Measurements from ENCODE around the gene MINPP1. TPM values are rescaled to one million over a fixed set of nuclear protein-coding genes. Genes with fewer than 3 reads are reported as not detected.

MINPP1 gene
- total RNA-seq, 1 donor from 2014 or later, result 24.7 TPM

DNA sequence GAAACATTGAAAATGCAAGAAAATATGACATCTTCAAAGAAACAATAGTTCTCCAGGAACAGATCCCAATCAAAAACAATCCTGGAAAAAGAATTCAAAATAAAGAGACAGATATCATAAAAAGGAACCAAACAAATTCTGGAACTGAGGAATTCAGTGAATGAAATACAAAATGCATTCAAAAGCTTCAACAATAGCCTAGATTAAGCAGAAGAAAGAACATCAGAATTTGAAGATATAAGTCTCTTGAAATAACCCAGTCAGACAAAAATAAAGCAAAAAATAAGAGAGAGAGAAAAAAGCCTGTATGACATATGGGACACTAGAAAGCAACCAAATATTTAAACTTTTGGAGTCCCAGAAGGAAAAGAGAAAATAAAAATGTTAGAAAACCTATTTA lies 60.3 kb downstream of the MINPP1 start:
- no peak overlapping the region for H3K27ac Mint-ChIP-seq (ENCODE audit: unreplicated experiment)
- H3K79me2 ChIP-seq (ENCODE audit: insufficient read depth, low read length), result no peaks in the 10 kb centered on the region
- DNase-seq (ENCODE audit: low read depth) (no peak), FAIRE-seq (no peak)
- H3K4me3 Mint-ChIP-seq (ENCODE audit: unreplicated experiment), result no peak overlapping the region
- H3K36me3 ChIP-seq (ENCODE audit: insufficient read depth, low read length), result no peaks in the 10 kb centered on the region
- H3K9me3 ChIP-seq (ENCODE audit: insufficient read depth, low read depth, low read length), result peaks cover 8% of the 10 kb centered on the region
- H3K4me1 Mint-ChIP-seq (ENCODE audit: low read depth, unreplicated experiment), result no peaks in the 10 kb centered on the region
- H3K9me3 Mint-ChIP-seq (ENCODE audit: unreplicated experiment), result peaks cover 23% of the 10 kb centered on the region
- H3K4me3 ChIP-seq (ENCODE audit: insufficient read depth, low read depth, low read length), result no peak overlapping the region
- no peaks in the 10 kb centered on the region for H4K20me1 ChIP-seq (ENCODE audit: insufficient read depth, low read length)
- no peak overlapping the region for H3K9ac ChIP-seq (ENCODE audit: low read length)
- no peak overlapping the region for H3K27ac ChIP-seq (ENCODE audit: low read depth, low read length)
- no peaks in the 10 kb centered on the region for H3K4me1 ChIP-seq (ENCODE audit: insufficient read depth, low read length)
- no peaks in the 10 kb centered on the region for H3K27me3 ChIP-seq (ENCODE audit: insufficient read depth, low read length)
- H3K4me2 ChIP-seq (ENCODE audit: low read length), result no peak overlapping the region
- H2AFZ ChIP-seq (ENCODE audit: low read depth, low read length), result no peak overlapping the region
- no peaks in the 10 kb centered on the region for H3K27me3 Mint-ChIP-seq (ENCODE audit: low read depth, unreplicated experiment)
- TF ChIP-seq, protein P1, sequence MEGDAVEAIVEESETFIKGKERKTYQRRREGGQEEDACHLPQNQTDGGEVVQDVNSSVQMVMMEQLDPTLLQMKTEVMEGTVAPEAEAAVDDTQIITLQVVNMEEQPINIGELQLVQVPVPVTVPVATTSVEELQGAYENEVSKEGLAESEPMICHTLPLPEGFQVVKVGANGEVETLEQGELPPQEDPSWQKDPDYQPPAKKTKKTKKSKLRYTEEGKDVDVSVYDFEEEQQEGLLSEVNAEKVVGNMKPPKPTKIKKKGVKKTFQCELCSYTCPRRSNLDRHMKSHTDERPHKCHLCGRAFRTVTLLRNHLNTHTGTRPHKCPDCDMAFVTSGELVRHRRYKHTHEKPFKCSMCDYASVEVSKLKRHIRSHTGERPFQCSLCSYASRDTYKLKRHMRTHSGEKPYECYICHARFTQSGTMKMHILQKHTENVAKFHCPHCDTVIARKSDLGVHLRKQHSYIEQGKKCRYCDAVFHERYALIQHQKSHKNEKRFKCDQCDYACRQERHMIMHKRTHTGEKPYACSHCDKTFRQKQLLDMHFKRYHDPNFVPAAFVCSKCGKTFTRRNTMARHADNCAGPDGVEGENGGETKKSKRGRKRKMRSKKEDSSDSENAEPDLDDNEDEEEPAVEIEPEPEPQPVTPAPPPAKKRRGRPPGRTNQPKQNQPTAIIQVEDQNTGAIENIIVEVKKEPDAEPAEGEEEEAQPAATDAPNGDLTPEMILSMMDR (IDR thresholded peaks at IDR 0.05; ENCODE audit: insufficient read depth, low read depth, low read length), result no peak
- TF ChIP-seq EZH2 (IDR thresholded peaks at IDR 0.05; ENCODE audit: insufficient read depth, low read length), result no peak
- H3K36me3 Mint-ChIP-seq (ENCODE audit: low read depth, unreplicated experiment), result peaks cover 10% of the 10 kb centered on the region

DNA sequence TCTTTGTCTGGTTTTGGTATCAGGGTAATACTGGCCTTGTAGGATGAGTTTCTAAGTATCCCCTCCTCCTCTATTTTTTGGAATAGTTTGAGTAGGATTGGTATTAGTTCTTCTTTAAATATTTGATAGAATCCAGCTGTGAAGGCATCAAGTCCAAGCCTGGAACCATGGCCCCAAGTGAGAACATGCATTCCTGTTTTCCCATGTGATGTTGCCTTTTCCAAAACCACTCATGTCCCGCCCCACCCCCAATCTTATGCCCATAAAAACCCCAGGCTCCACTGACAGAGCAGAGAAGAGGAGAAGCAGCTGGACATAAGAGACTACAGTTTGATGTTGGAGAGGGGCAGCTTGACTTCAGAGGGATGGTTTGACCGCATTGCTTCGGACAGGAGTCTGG lies 71.2 kb downstream of the MINPP1 start:
- Histone ChIP-seq H3K27me3 (ENCODE audit: insufficient read depth, low read length) (no peaks in the 10 kb centered on the region), H3K4me2 (ENCODE audit: low read length) (no peak overlapping the region), H3K36me3 (ENCODE audit: insufficient read depth, low read length) (no peaks in the 10 kb centered on the region), H3K4me1 (ENCODE audit: insufficient read depth, low read length) (no peaks in the 10 kb centered on the region), H3K9ac (ENCODE audit: low read length) (no peak overlapping the region), H4K20me1 (ENCODE audit: insufficient read depth, low read length) (no peaks in the 10 kb centered on the region), H3K79me2 (ENCODE audit: insufficient read depth, low read length) (no peaks in the 10 kb centered on the region), H3K4me3 (ENCODE audit: insufficient read depth, low read depth, low read length) (no peak overlapping the region), H2AFZ (ENCODE audit: low read depth, low read length) (no peak overlapping the region), H3K9me3 (ENCODE audit: insufficient read depth, low read depth, low read length) (no peaks in the 10 kb centered on the region), H3K27ac (ENCODE audit: low read depth, low read length) (no peak overlapping the region)
- peaks cover 5% of the 10 kb centered on the region for H3K9me3 Mint-ChIP-seq (ENCODE audit: unreplicated experiment)
- DNase-seq (ENCODE audit: low read depth) (no peak), FAIRE-seq (no peak)
- H3K27ac Mint-ChIP-seq (ENCODE audit: unreplicated experiment), result no peak overlapping the region
- peaks cover 2% of the 10 kb centered on the region for H3K4me1 Mint-ChIP-seq (ENCODE audit: low read depth, unreplicated experiment)
- H3K4me3 Mint-ChIP-seq (ENCODE audit: unreplicated experiment), result no peak overlapping the region
- TF ChIP-seq, protein P1 (IDR thresholded peaks at IDR 0.05; ENCODE audit: insufficient read depth, low read depth, low read length), result no peak
- TF ChIP-seq EZH2 (IDR thresholded peaks at IDR 0.05; ENCODE audit: insufficient read depth, low read length), result no peak
- peaks cover 6% of the 10 kb centered on the region for H3K27me3 Mint-ChIP-seq (ENCODE audit: low read depth, unreplicated experiment)
- no peaks in the 10 kb centered on the region for H3K36me3 Mint-ChIP-seq (ENCODE audit: low read depth, unreplicated experiment)

DNA sequence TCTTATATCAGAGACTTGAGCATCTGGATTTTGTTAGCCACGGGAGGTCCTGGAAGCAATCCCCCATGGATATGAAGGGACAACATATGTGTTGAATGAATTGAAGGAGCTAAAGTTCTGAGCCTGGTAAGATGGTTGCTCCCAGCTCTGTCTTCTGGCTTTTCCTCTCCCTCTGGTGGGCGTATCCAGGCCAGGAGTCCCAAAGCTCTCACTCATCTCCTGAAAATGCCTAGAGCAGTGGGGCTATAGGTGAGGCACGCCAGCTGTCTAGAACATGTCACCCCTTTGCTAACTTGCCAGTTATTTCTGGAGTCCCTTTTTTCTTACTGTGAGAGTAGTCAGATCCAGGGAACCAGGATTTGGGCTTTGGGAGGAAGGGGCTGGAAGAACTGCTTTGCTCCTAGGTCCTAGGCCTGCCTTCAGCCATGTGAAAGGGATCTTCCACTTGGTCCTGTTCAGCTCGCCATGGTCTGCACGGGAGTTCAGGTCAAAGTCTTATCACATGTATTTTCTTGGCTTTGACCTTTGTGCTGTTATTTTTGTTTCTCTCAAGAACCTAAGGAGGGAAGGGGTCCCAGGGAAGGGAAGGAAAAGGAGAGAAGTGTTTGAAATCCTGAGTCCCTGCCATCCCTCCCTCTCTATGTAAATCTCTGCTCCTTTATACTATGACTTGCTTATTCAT lies 73.6 kb downstream of the MINPP1 start:
- Mint-ChIP-seq H3K4me1 (ENCODE audit: low read depth, unreplicated experiment) (peaks cover 2% of the 10 kb centered on the region), H3K36me3 (ENCODE audit: low read depth, unreplicated experiment) (no peaks in the 10 kb centered on the region), H3K9me3 (ENCODE audit: unreplicated experiment) (no peaks in the 10 kb centered on the region), H3K27me3 (ENCODE audit: low read depth, unreplicated experiment) (peaks cover 9% of the 10 kb centered on the region), H3K27ac (ENCODE audit: unreplicated experiment) (no peak overlapping the region), H3K4me3 (ENCODE audit: unreplicated experiment) (no peak overlapping the region)
- H3K27me3 ChIP-seq (ENCODE audit: insufficient read depth, low read length), result no peaks in the 10 kb centered on the region
- no peak overlapping the region for H2AFZ ChIP-seq (ENCODE audit: low read depth, low read length)
- no peak overlapping the region for H3K9ac ChIP-seq (ENCODE audit: low read length)
- no peaks in the 10 kb centered on the region for H3K36me3 ChIP-seq (ENCODE audit: insufficient read depth, low read length)
- no peaks in the 10 kb centered on the region for H3K79me2 ChIP-seq (ENCODE audit: insufficient read depth, low read length)
- H3K9me3 ChIP-seq (ENCODE audit: insufficient read depth, low read depth, low read length), result no peaks in the 10 kb centered on the region
- no peaks in the 10 kb centered on the region for H4K20me1 ChIP-seq (ENCODE audit: insufficient read depth, low read length)
- no peak for DNase-seq (ENCODE audit: low read depth)
- no peak overlapping the region for H3K4me3 ChIP-seq (ENCODE audit: insufficient read depth, low read depth, low read length)
- H3K27ac ChIP-seq (ENCODE audit: low read depth, low read length), result no peak overlapping the region
- TF ChIP-seq, protein P1 (IDR thresholded peaks at IDR 0.05; ENCODE audit: insufficient read depth, low read depth, low read length), result no peak
- no peak for TF ChIP-seq EZH2 (IDR thresholded peaks at IDR 0.05; ENCODE audit: insufficient read depth, low read length)
- no peak overlapping the region for H3K4me2 ChIP-seq (ENCODE audit: low read length)
- no peaks in the 10 kb centered on the region for H3K4me1 ChIP-seq (ENCODE audit: insufficient read depth, low read length)
- FAIRE-seq, result no peak

Data from astrocyte (in vitro differentiated cells and primary cell).